ENCODE results near the gene USO1. TPM values are rescaled to one million over a fixed set of nuclear protein-coding genes. Genes with fewer than 3 reads are reported as not detected.
"Not testable (repeated sequence)": the region's sequence is repeated elsewhere in the genome, so short reads cannot be mapped to it uniquely, and the experiment has no call there.

The USO1 gene
- total and polyA plus RNA-seq, 4 donors = 29.0 to 102 (median 45.0) TPM

DNA sequence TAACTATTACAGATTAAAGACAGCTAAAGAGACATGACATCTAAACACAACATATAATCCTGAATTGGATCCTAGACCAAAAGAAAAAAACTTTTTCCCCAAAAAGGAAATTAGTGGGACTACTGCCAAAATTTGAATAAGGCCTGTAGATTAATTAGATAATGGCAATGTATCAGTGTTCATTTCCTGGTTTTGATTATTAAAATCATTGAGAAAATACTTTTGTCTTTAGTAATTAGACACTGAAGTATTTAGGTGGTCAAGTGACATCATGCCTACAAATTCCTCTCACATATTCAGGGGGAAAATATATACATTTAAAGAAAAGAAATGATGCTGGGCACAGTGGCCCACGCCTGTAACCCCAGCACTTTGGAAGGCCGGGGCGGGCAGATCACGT, 10.4 kb upstream of the USO1 start:
- H3K27ac ChIP-seq (ENCODE audit: low read depth in 1 of 2, low read length in 1 of 2) = no peak overlapping the region
- H3K9ac ChIP-seq (ENCODE audit: insufficient read depth in 1 of 2, low read length in 2 of 2) = no peak overlapping the region
- H3K4me3 ChIP-seq = no peak overlapping the region
- 95 to 98% methylated on average over 4 of the region's 4 CpGs for WGBS, 2 donors
- H3K4me1 ChIP-seq (ENCODE audit: control insufficient read depth in 5 of 5, insufficient read depth in 5 of 5, low read length in 5 of 5) = peaks cover 0 to 5% (median 0%) of the 10 kb centered on the region in 5 donors
- no peaks in the 10 kb centered on the region for H3K9me3 ChIP-seq (ENCODE audit: control insufficient read depth in 4 of 4, insufficient read depth in 3 of 4, low read length in 3 of 4)
- TF ChIP-seq, protein P1, sequence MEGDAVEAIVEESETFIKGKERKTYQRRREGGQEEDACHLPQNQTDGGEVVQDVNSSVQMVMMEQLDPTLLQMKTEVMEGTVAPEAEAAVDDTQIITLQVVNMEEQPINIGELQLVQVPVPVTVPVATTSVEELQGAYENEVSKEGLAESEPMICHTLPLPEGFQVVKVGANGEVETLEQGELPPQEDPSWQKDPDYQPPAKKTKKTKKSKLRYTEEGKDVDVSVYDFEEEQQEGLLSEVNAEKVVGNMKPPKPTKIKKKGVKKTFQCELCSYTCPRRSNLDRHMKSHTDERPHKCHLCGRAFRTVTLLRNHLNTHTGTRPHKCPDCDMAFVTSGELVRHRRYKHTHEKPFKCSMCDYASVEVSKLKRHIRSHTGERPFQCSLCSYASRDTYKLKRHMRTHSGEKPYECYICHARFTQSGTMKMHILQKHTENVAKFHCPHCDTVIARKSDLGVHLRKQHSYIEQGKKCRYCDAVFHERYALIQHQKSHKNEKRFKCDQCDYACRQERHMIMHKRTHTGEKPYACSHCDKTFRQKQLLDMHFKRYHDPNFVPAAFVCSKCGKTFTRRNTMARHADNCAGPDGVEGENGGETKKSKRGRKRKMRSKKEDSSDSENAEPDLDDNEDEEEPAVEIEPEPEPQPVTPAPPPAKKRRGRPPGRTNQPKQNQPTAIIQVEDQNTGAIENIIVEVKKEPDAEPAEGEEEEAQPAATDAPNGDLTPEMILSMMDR (IDR thresholded peaks at IDR 0.05; ENCODE audit: control extremely low read depth, extremely low read depth) = no peak
- H3K27me3 ChIP-seq (ENCODE audit: control insufficient read depth in 3 of 3, insufficient read depth in 3 of 3, low read length in 2 of 3) = no peaks in the 10 kb centered on the region
- ATAC-seq (ENCODE audit: insufficient read depth, low FRiP score) = no peak
- no peak for DNase-seq
- no peaks in the 10 kb centered on the region for H3K36me3 ChIP-seq (ENCODE audit: control insufficient read depth in 4 of 4, insufficient read depth in 4 of 4, low read length in 4 of 4)

DNA sequence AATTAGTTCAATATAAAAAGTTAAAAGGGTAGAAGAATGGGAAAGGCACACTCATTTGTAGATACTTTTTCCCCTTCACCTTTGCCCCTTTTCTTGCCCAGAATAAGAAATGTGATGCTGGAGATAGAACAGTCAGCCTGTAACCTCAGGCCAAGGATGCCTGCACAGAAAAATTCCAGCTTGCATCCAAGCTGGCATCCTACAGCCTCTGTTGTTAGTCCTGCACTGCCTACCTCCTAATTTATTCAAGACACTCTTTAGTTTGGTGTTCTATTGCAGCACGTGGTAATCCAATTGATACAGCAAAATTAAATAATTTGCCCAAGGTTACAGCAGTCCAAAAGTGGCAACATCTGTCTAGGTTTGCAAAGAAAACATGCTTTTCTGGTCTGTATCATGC, 9.7 kb upstream of the USO1 start:
- TF ChIP-seq, protein P1 (IDR thresholded peaks at IDR 0.05; ENCODE audit: control extremely low read depth, extremely low read depth) = no peak
- no peak overlapping the region for H3K27ac ChIP-seq (ENCODE audit: low read depth in 1 of 2, low read length in 1 of 2)
- no peaks in the 10 kb centered on the region for H3K36me3 ChIP-seq (ENCODE audit: control insufficient read depth in 4 of 4, insufficient read depth in 4 of 4, low read length in 4 of 4)
- no peaks in the 10 kb centered on the region for H3K27me3 ChIP-seq (ENCODE audit: control insufficient read depth in 3 of 3, insufficient read depth in 3 of 3, low read length in 2 of 3)
- no peaks in the 10 kb centered on the region for H3K9me3 ChIP-seq (ENCODE audit: control insufficient read depth in 4 of 4, insufficient read depth in 3 of 4, low read length in 3 of 4)
- WGBS, 2 donors = 64 to 79% methylated on average over 1 of the region's 1 CpG
- no peak for DNase-seq
- no peak for ATAC-seq (ENCODE audit: insufficient read depth, low FRiP score)
- H3K4me1 ChIP-seq (ENCODE audit: control insufficient read depth in 5 of 5, insufficient read depth in 5 of 5, low read length in 5 of 5) = peaks cover 0 to 5% (median 0%) of the 10 kb centered on the region in 5 donors
- H3K4me3 ChIP-seq = no peak overlapping the region
- no peak overlapping the region for H3K9ac ChIP-seq (ENCODE audit: insufficient read depth in 1 of 2, low read length in 2 of 2)

DNA sequence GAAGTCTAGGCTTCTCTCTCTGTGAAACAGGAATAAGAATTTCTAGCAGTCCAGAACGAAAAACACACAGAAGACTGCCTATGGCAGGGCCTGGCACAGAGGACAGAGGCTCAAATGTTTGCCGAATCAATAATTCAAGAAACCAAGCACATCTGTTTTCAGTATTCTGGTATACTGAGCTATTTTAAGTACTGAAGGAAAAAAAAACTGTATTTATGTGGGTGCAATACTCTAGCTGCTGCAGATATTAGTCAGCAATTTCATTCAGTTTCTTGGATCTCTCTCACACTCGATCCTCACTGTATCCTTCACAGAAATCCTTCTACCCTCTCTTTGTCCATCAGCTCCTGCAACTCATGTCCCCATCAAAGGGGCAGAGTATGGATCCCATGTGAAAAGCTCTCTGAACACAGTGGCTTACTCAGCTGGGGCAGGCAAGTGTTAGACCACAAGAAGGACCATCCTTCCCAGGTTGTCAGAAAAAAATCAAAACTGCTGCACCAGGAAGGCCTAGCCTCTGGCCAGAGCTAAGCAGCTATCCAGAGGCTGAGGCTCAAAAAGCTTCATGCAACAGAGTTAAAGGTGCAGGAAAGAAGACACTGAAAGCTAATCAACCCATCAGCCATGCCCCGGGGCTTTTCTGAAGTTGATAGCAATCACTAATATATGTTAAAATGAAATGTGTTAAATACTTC, 9.1 kb upstream of the USO1 start:
- Histone ChIP-seq H3K4me3 (no peak overlapping the region), H3K27me3 (ENCODE audit: control insufficient read depth in 3 of 3, insufficient read depth in 3 of 3, low read length in 2 of 3) (no peaks in the 10 kb centered on the region), H3K9ac (ENCODE audit: insufficient read depth in 1 of 2, low read length in 2 of 2) (no peak overlapping the region), H3K9me3 (ENCODE audit: control insufficient read depth in 4 of 4, insufficient read depth in 3 of 4, low read length in 3 of 4) (no peaks in the 10 kb centered on the region), H3K36me3 (ENCODE audit: control insufficient read depth in 4 of 4, insufficient read depth in 4 of 4, low read length in 4 of 4) (no peaks in the 10 kb centered on the region), H3K27ac (ENCODE audit: low read depth in 1 of 2, low read length in 1 of 2) (no peak overlapping the region), H3K4me1 (ENCODE audit: control insufficient read depth in 5 of 5, insufficient read depth in 5 of 5, low read length in 5 of 5) (peaks cover 0 to 5% (median 0%) of the 10 kb centered on the region in 5 donors)
- TF ChIP-seq, protein P1 (IDR thresholded peaks at IDR 0.05; ENCODE audit: control extremely low read depth, extremely low read depth) = no peak
- 64 to 65% methylated on average over 4 of the region's 4 CpGs for WGBS, 2 donors
- DNase-seq = no peak
- ATAC-seq (ENCODE audit: insufficient read depth, low FRiP score) = no peak

DNA sequence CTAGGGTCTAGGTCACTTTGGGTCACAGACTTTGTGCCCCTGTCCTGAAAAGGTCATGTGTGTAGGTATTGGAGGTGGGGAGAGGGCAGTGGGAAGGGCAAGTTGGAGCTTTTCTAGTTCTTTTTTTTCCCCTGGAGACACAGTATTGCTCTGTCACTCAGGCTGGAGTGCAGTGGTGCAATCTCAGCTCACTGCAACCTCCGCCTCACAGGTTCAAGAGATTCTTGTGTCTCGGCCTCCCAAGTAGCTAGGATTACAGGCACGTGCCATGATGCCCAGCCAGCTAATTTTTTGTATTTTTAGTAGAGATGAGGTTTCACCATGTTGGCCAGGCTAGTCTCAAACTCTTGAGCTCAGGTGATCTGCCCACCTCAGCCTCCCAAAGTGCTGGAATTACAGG, 8.3 kb upstream of the USO1 start:
- DNase-seq; H3K9ac ChIP-seq (ENCODE audit: insufficient read depth in 1 of 2, low read length in 2 of 2); H3K27ac ChIP-seq (ENCODE audit: low read depth in 1 of 2, low read length in 1 of 2); H3K36me3 ChIP-seq (ENCODE audit: control insufficient read depth in 4 of 4, insufficient read depth in 4 of 4, low read length in 4 of 4); H3K9me3 ChIP-seq (ENCODE audit: control insufficient read depth in 4 of 4, insufficient read depth in 3 of 4, low read length in 3 of 4); ATAC-seq (ENCODE audit: insufficient read depth, low FRiP score); H3K4me1 ChIP-seq (ENCODE audit: control insufficient read depth in 5 of 5, insufficient read depth in 5 of 5, low read length in 5 of 5); H3K4me3 ChIP-seq; H3K27me3 ChIP-seq (ENCODE audit: control insufficient read depth in 3 of 3, insufficient read depth in 3 of 3, low read length in 2 of 3): not testable (repeated sequence)
- 60 to 70% methylated on average over 3 of the region's 3 CpGs for WGBS, 2 donors

Measured in lung (tissue), 12 donors.